Activated naive CD4-positive, alpha-beta T cell treated with anti-CD3 and anti-CD28 coated beads, Interleukin-2, amount 50 U/mL, for 24 hours (primary cell): ENCODE results near the gene RAD18.

Experiments used
- H3K27ac Mint-ChIP-seq: one replicate; pipeline ENCODE4 v1.8.0; 2021; ENCODE audit warnings: mild to moderate bottlenecking, mixed read lengths
- H3K27me3 Mint-ChIP-seq: one replicate; pipeline ENCODE4 v1.8.0; 2021; ENCODE audit warnings: mixed read lengths
- H3K36me3 Mint-ChIP-seq: one replicate; pipeline ENCODE4 v1.8.0; 2021; ENCODE audit warnings: mixed read lengths
- H3K4me1 Mint-ChIP-seq: one replicate; pipeline ENCODE4 v1.8.0; 2021; ENCODE audit warnings: mixed read lengths
- H3K4me3 Mint-ChIP-seq: one replicate; pipeline ENCODE4 v1.8.0; 2021; ENCODE audit warnings: mild to moderate bottlenecking, mixed read lengths
- H3K9me3 Mint-ChIP-seq: one replicate; pipeline ENCODE4 v1.8.0; 2021; ENCODE audit warnings: mixed read lengths

Gene RAD18

DNA sequence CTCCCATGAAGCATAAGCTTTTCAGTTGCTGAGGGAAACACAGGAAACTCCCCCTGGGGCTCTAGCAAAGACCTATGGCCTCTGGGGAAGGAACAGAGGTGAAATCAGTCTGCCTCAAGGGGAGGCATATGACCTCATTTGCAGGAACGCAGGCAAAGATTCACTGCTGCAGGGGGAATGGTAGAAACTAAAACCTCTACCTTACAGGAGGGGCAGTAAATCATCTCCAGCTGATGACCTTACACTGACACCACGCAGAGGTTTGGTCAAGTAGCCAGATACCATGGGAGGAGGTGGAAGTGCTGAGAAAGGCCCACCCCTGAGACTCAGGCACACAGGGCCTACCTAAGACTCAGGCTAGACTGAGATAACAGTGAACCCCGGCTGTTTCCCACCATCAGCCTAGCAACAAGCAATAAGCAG, 81.1 kb downstream of the RAD18 start:
- Mint-ChIP-seq H3K4me3 (no peak overlapping the region), H3K36me3 (peaks cover 38% of the 10 kb centered on the region), H3K27me3 (no peaks in the 10 kb centered on the region), H3K9me3 (peaks cover 6% of the 10 kb centered on the region), H3K4me1 (no peaks in the 10 kb centered on the region), H3K27ac (no peak overlapping the region)

DNA sequence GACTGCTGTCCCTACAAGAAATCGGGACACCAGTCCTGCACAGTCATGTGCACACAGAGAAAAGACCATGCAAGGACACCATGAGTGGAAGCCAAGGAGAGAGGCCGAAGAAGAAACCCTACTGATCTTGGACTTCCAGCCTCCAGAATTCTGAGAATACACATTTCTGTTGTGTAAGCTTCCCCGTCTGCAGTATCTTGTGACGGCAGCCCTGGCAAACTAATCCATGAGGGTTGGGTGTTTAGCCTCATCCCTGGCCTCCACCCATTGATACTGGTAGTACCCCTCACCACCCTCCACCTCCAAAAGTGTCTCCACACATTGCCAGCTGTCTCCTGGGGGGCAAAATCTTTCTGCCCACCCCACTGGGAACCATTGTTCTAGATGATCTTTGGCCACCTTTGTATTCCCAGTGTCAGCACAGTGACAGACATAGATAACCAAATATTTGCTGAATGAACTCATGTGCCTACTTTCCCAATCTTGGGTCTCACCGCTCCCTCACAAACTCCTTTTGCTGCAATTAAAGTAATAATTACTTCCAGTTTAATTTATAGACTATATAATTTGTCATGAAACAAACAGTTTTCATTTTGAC, 83.8 kb downstream of the RAD18 start:
- H3K4me3 Mint-ChIP-seq, result no peak overlapping the region

GRCh38 chr3:8875836-8876235, 87.4 kb downstream of the RAD18 start:
- Mint-ChIP-seq H3K4me3 (no peak overlapping the region), H3K27ac (no peak overlapping the region), H3K36me3 (peaks cover 8% of the 10 kb centered on the region), H3K27me3 (no peaks in the 10 kb centered on the region), H3K4me1 (no peaks in the 10 kb centered on the region), H3K9me3 (no peaks in the 10 kb centered on the region)

More for the DNA sequence above, 83.8 kb downstream of the RAD18 start:
- Mint-ChIP-seq H3K27me3 (no peaks in the 10 kb centered on the region), H3K36me3 (peaks cover 22% of the 10 kb centered on the region), H3K27ac (no peak overlapping the region), H3K9me3 (peaks cover 3% of the 10 kb centered on the region), H3K4me1 (no peaks in the 10 kb centered on the region)

DNA sequence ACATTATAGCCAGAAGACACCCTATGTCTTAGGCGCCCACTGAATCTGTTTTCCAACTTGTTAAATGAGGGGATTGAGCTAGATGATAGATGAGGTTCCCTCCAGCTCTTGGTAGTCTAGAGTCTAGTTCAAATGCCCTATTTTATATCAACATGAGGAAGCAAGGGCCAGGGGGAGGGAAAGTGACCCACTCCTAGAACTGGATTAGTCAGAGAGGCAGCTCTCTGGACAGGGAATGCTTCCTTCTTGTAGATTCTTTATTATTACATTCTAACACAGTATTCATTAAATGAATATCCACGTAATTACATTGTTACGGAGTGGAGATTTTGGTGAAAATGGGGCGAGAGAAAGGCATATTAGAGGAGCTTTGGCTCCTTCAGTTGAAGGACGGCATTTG, 89.5 kb downstream of the RAD18 start:
- H3K4me1 Mint-ChIP-seq, result no peaks in the 10 kb centered on the region
- H3K9me3 Mint-ChIP-seq, result no peaks in the 10 kb centered on the region
- H3K4me3 Mint-ChIP-seq, result no peak overlapping the region
- H3K27me3 Mint-ChIP-seq, result no peaks in the 10 kb centered on the region
- peaks cover 9% of the 10 kb centered on the region for H3K36me3 Mint-ChIP-seq
- H3K27ac Mint-ChIP-seq, result no peak overlapping the region

DNA sequence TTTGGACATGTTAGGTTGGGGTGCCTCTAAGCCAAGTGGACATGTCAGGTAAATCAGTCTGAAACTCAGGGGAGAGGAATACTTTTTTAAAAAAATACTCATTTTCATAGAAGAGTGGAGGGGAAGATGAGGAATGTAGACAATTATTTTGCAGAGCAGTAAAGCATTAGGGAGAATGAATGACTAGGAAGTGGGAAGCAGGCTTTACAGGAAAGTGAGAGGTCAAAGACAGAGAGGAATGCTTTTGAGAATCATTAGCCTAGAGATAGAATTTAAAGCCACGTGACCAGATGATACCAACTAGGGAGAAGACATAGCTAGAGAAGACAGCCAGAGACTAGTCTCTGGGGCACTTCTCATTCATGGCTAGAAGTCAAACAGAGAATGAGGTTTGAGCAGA, 91.0 kb downstream of the RAD18 start:
- Mint-ChIP-seq H3K27ac (no peak overlapping the region), H3K9me3 (no peaks in the 10 kb centered on the region), H3K36me3 (peaks cover 3% of the 10 kb centered on the region), H3K4me1 (no peaks in the 10 kb centered on the region), H3K27me3 (no peaks in the 10 kb centered on the region), H3K4me3 (no peak overlapping the region)

DNA sequence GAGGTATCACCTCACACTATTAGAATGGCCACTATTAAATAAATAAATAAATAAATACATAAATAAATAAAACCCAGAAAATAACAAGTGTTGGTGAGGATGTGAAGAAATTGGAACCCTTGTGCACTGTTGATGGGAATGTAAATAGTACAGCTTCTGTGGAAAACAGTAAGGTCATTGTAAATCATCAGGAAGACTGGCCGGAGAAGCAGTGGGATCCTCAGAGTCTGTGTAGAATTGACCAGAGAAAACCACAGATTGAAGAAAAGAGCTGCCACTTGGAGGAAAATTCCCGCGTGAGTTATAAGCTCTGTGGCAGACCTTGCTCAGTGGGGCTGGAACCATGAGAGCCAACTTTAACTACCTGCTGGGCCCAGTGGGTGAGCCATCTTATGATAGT, 92.0 kb downstream of the RAD18 start:
- Mint-ChIP-seq H3K27ac (no peak overlapping the region), H3K36me3 (peaks cover 3% of the 10 kb centered on the region), H3K4me1 (no peaks in the 10 kb centered on the region), H3K9me3 (no peaks in the 10 kb centered on the region), H3K27me3 (no peaks in the 10 kb centered on the region), H3K4me3 (no peak overlapping the region)

GRCh38 chr3:8870134-8870533, 93.1 kb downstream of the RAD18 start:
- peaks cover 3% of the 10 kb centered on the region for H3K36me3 Mint-ChIP-seq
- no peaks in the 10 kb centered on the region for H3K27me3 Mint-ChIP-seq
- no peak overlapping the region for H3K27ac Mint-ChIP-seq
- no peak overlapping the region for H3K4me3 Mint-ChIP-seq
- no peaks in the 10 kb centered on the region for H3K4me1 Mint-ChIP-seq
- no peaks in the 10 kb centered on the region for H3K9me3 Mint-ChIP-seq

- no peaks in the 10 kb centered on the region for H3K27me3 Mint-ChIP-seq
- H3K27ac Mint-ChIP-seq, result no peak overlapping the region
- no peaks in the 10 kb centered on the region for H3K4me1 Mint-ChIP-seq
- no peaks in the 10 kb centered on the region for H3K9me3 Mint-ChIP-seq
- no peak overlapping the region for H3K4me3 Mint-ChIP-seq
- H3K36me3 Mint-ChIP-seq, result peaks cover 3% of the 10 kb centered on the region
These were observed 93.7 kb downstream of the RAD18 start for GRCh38 chr3:8869613-8870012.

DNA sequence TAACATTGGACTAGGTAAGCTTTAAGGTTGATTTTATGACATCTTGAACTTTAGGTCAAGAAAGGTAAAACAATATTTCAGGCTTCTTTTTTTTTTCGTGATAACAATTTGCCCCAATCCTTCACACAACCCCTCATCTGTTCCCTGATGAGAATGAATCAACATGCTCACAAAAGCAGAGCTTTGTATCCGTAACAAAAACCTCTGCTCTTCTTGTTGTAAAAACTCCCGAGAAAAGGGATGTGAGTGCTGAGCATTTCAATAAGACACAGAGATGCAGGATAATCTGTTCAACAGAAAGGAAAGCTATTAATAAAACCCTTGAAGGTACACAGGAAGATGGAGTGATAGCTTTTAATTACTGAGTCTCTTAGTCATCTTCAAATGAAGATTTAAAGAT, 94.3 kb downstream of the RAD18 start:
- H3K27me3 Mint-ChIP-seq, result no peaks in the 10 kb centered on the region
- no peaks in the 10 kb centered on the region for H3K4me1 Mint-ChIP-seq
- peaks cover 3% of the 10 kb centered on the region for H3K36me3 Mint-ChIP-seq
- no peak overlapping the region for H3K4me3 Mint-ChIP-seq
- no peaks in the 10 kb centered on the region for H3K9me3 Mint-ChIP-seq
- H3K27ac Mint-ChIP-seq, result no peak overlapping the region

DNA sequence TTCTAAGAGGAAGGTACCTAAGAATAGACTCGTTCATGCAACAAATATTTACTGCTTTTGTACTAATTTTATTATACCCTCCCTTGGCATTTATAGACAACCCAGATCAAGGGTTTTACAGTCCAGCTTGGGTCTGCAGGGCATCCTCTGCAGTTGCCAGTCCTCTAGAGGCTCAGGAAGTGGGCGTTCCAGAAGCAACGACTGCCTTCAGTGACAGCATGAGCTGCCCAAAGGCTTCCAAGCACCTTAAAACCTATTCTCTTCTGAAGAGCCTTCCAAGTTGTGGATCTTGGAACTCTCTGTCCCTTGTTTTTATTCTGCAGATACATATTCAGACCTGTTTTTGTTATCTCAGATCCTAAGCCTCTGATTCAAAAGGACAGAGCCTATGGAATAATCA, 95.6 kb downstream of the RAD18 start:
- Mint-ChIP-seq H3K27ac (no peak overlapping the region), H3K4me1 (no peaks in the 10 kb centered on the region), H3K27me3 (no peaks in the 10 kb centered on the region), H3K4me3 (no peak overlapping the region), H3K36me3 (peaks cover 3% of the 10 kb centered on the region), H3K9me3 (no peaks in the 10 kb centered on the region)

DNA sequence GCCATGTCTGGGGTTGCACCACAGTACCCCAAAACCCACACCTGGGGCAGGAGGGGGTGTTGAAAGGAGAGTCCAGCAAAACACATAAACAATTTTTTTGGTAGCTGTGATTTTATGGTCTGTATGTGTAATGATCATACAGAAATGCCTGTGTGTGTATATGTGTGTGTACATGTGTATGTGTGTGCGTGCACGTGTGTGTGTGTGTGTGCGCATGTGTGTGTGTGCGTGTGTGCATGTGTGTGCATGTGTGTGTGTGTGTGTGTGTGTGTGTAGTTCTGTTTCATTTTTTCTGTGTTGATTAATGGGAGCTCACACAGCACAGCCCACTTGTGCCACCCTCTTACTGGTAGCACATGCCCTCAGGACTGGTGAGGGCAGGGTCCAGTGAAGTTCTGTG, 97.6 kb downstream of the RAD18 start:
- H3K9me3 Mint-ChIP-seq, result no peaks in the 10 kb centered on the region
- peaks cover 5% of the 10 kb centered on the region for H3K36me3 Mint-ChIP-seq
- H3K27me3 Mint-ChIP-seq, result no peaks in the 10 kb centered on the region
- H3K4me1 Mint-ChIP-seq, result no peaks in the 10 kb centered on the region
- no peak overlapping the region for H3K27ac Mint-ChIP-seq
- H3K4me3 Mint-ChIP-seq, result no peak overlapping the region

- no peak overlapping the region for H3K27ac Mint-ChIP-seq
- H3K27me3 Mint-ChIP-seq, result no peaks in the 10 kb centered on the region
- no peaks in the 10 kb centered on the region for H3K4me1 Mint-ChIP-seq
- no peaks in the 10 kb centered on the region for H3K9me3 Mint-ChIP-seq
- H3K36me3 Mint-ChIP-seq, result peaks cover 2% of the 10 kb centered on the region
- no peak overlapping the region for H3K4me3 Mint-ChIP-seq
These were observed 98.6 kb downstream of the RAD18 start for GRCh38 chr3:8864402-8865350.

- Mint-ChIP-seq H3K36me3 (peaks cover 2% of the 10 kb centered on the region), H3K9me3 (no peaks in the 10 kb centered on the region), H3K4me1 (no peaks in the 10 kb centered on the region), H3K27ac (no peak overlapping the region), H3K4me3 (no peak overlapping the region), H3K27me3 (no peaks in the 10 kb centered on the region)
These were observed 99.4 kb downstream of the RAD18 start for GRCh38 chr3:8863891-8864290.

- Mint-ChIP-seq H3K9me3 (no peaks in the 10 kb centered on the region), H3K27me3 (no peaks in the 10 kb centered on the region), H3K4me3 (no peak overlapping the region), H3K27ac (no peak overlapping the region), H3K4me1 (no peaks in the 10 kb centered on the region), H3K36me3 (peaks cover 9% of the 10 kb centered on the region)
These were observed 105.4 kb downstream of the RAD18 start for GRCh38 chr3:8857720-8858367.

- no peak overlapping the region for H3K4me3 Mint-ChIP-seq
- H3K36me3 Mint-ChIP-seq, result peaks cover 9% of the 10 kb centered on the region
- no peak overlapping the region for H3K27ac Mint-ChIP-seq
- H3K4me1 Mint-ChIP-seq, result no peaks in the 10 kb centered on the region
- H3K27me3 Mint-ChIP-seq, result no peaks in the 10 kb centered on the region
- H3K9me3 Mint-ChIP-seq, result no peaks in the 10 kb centered on the region
These were observed 106.6 kb downstream of the RAD18 start for GRCh38 chr3:8856721-8857120.

DNA sequence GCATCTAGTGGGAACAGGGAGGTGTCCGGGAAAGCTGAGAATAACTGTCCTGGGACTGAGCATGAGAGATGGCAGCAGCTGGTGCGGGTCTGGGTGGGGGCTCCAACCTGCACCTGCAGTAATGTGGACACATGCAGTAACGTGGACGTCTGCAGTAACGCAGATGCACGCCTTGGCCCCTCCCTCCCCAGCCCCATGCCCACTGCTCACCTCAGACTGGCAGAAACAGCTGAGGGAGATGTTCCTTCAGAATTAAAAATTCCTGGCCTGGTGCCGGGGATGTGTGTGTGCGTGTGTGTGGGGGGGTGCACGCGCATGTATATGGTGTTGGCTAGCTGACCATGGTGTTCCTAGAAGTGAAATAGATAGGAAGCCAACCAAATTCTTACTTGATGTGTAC, 107.2 kb downstream of the RAD18 start:
- H3K36me3 Mint-ChIP-seq, result peaks cover 7% of the 10 kb centered on the region
- H3K9me3 Mint-ChIP-seq, result no peaks in the 10 kb centered on the region
- no peak overlapping the region for H3K4me3 Mint-ChIP-seq
- no peaks in the 10 kb centered on the region for H3K4me1 Mint-ChIP-seq
- no peak overlapping the region for H3K27ac Mint-ChIP-seq
- no peaks in the 10 kb centered on the region for H3K27me3 Mint-ChIP-seq
